Measurements from ENCODE around the gene DGKA. TPM values are rescaled to one million over a fixed set of nuclear protein-coding genes. Genes with fewer than 3 reads are reported as not detected.

Gene DGKA
- total and polyA plus RNA-seq, 2 of the 13 experiments (the other 11 are each of a cell fraction or from before 2014, with no cell fraction given), result 2.4 to 5.4 TPM

GRCh38 chr12:55973599-55974307 lies 42.8 kb downstream of the DGKA start, which contains the start of gene RAB5B (continued):
- 0 out of 2 replicates have a peak, but pooled peaks have one; percentile 15 for TF ChIP-seq ARNTL (CRISPR knock-in tag; IDR thresholded peaks at IDR 0.05)
- TF ChIP-seq IRF2 (CRISPR knock-in tag; IDR thresholded peaks at IDR 0.05), result no peak; the same call in 1 of the 2 replicates
- no peak for TF ChIP-seq ZNF670 (CRISPR knock-in tag; IDR thresholded peaks at IDR 0.05; ENCODE audit: borderline replicate concordance)
- TF ChIP-seq CEBPZ (IDR thresholded peaks at IDR 0.05; ENCODE audit: low read length), result peak; percentile 99
- peak; percentile 92 for TF ChIP-seq THAP11 (CRISPR knock-in tag; IDR thresholded peaks at IDR 0.05)
- peak; percentile 79 for TF ChIP-seq HIVEP1 (CRISPR knock-in tag; IDR thresholded peaks at IDR 0.05)
- TF ChIP-seq ZNF276 (CRISPR knock-in tag; IDR thresholded peaks at IDR 0.05; ENCODE audit: low read depth), result peak; percentile 82
- TF ChIP-seq SP1 (IDR thresholded peaks at IDR 0.05), result peak; percentile 88
- TF ChIP-seq SP1 (CRISPR knock-in tag; IDR thresholded peaks at IDR 0.05), result peak; percentile 93
- peak; percentile 48; the same call in 1 of the 2 replicates for TF ChIP-seq HNF4G (IDR thresholded peaks at IDR 0.05; ENCODE audit: borderline replicate concordance, low read depth, low read length)
- 0 out of 2 replicates have a peak, but pooled peaks have one; percentile 36 for TF ChIP-seq HNF4G (CRISPR knock-in tag; IDR thresholded peaks at IDR 0.05; ENCODE audit: borderline replicate concordance, low read depth)
- TF ChIP-seq ZNF644 (CRISPR knock-in tag; IDR thresholded peaks at IDR 0.05; ENCODE audit: low read depth), result 0 out of 2 replicates have a peak, but pooled peaks have one; percentile 31
- peak; percentile 67; the same call in 1 of the 2 replicates for TF ChIP-seq ZSCAN25 (CRISPR knock-in tag; IDR thresholded peaks at IDR 0.05)
- TF ChIP-seq XRCC5 (optimal IDR thresholded peaks at IDR 0.05; ENCODE audit: low read length), result peak; percentile 94
- peak; percentile 67 for TF ChIP-seq MAZ (IDR thresholded peaks at IDR 0.05; ENCODE audit: borderline replicate concordance, low read depth, low read length)
- TF ChIP-seq MAZ (CRISPR knock-in tag; IDR thresholded peaks at IDR 0.05; ENCODE audit: low read depth), result peak; percentile 48; the same call in 1 of the 2 replicates
- TF ChIP-seq GMEB1 (CRISPR knock-in tag; IDR thresholded peaks at IDR 0.05; ENCODE audit: borderline replicate concordance), result peak; percentile 68; the same call in 1 of the 2 replicates
- peak; percentile 83 for TF ChIP-seq PHF20 (CRISPR knock-in tag; IDR thresholded peaks at IDR 0.05)
- TF ChIP-seq ZNF75D (CRISPR knock-in tag; IDR thresholded peaks at IDR 0.05; ENCODE audit: borderline replicate concordance), result no peak
- 0 out of 2 replicates have a peak, but pooled peaks have one; percentile 69 for TF ChIP-seq ZNF503 (CRISPR knock-in tag; IDR thresholded peaks at IDR 0.05)
- no peak for TF ChIP-seq ZNF34 (CRISPR knock-in tag; IDR thresholded peaks at IDR 0.05; ENCODE audit: borderline replicate concordance)
